ENCODE data around the gene PPP6R2. TPM values are rescaled to one million over a fixed set of nuclear protein-coding genes. Genes with fewer than 3 reads are reported as not detected.
A peak's percentile ranks its signal among the peaks of the same experiment; 100 is the strongest.

PPP6R2 gene
- total and polyA plus RNA-seq, 2 donors (not counting 3 experiments of a cell fraction or from before 2014, with no cell fraction given) = 38.6 to 54.6 TPM

DNA sequence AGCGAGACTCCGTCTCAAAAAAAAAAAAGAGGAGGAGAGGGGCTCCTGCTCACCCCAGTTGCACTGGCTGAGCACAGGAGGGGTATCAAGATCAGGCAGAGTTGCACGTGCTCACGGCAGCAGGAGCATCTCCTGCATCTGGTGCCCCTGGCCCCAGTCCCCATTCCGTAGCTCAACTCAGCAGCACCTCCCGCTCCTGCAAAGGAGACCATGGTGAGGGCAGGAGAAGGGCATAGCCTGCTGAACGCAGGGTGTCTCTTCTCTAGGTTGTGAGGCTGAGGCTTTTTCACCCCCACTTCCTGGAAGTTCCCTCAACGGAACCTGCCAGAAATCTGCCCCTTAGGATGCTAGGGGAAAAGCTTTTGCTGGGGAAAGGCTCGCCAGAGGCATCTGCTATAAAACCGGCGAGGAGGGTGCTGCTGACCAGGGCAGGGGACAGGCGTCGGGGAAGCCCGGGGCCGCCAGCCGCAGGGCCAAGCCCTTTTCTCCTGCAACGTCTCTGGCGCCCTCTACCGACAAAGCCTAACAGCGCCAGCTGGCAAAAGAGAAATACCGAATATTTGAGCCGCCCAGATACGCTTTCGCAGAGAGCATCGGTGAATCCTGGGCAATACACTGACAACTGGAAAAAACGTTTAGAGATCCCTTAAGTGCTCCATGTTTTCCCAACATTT, 1.0 kb upstream of the PPP6R2 start:
- POLR2A ChIA-PET = interaction anchor here (0.7 kb wide), 1 partner anchor 47 kb away, joined by 3 read pairs; no protein-coding TSS in a partner anchor

More for the DNA sequence above, 1.0 kb upstream of the PPP6R2 start:
- dilution Hi-C loops (cut with MboI; ENCODE audit: extremely low pct_ligation_motif_present, low sequenced_read_pairs) (no loop called here), intact Hi-C loops (cut with micrococcal nuclease) (loop anchor here (1.0 to 5.0 kb wide), 7 partner anchors 15 to 193 kb away; partner anchors contain the start of genes DENND6B, MAPK11 and PLXNB2)
- H3K36me3 ChIP-seq (ENCODE audit: control insufficient read depth in 2 of 2, extremely low read depth in 1 of 2, insufficient read depth in 2 of 2, low read length in 2 of 2) = no peaks in the 10 kb centered on the region
- FAIRE-seq (peak; percentile 93), DNase-seq (ENCODE audit: low read depth, low spot score) (peak; percentile 81)
- H4K20me1 ChIP-seq (replicated peaks; ENCODE audit: control insufficient read depth, extremely low read depth, insufficient read depth, low read length) = no peaks in the 10 kb centered on the region
- H3K4me3 ChIP-seq (replicated peaks in 1 of 3; ENCODE audit: insufficient read depth in 1 of 3, low read depth in 1 of 3, low read length in 3 of 3) = peak overlapping the region; percentile 38 to 71 (median 71)
- no peaks in the 10 kb centered on the region for H3K9me3 ChIP-seq (replicated peaks; ENCODE audit: control insufficient read depth, insufficient read depth, low read length)
- CTCF ChIA-PET = interaction anchor here (1.0 to 2.7 kb wide), 15 partner anchors 9 to 105 kb away, joined by 3 to 60 read pairs (median 9); partner anchors contain the start of genes HDAC10, MAPK12 and PLXNB2
- peaks cover 13% of the 10 kb centered on the region for H3K79me2 ChIP-seq (ENCODE audit: control insufficient read depth, insufficient read depth, low read length)
- no peaks in the 10 kb centered on the region for H3K27me3 ChIP-seq (ENCODE audit: control insufficient read depth in 2 of 2, insufficient read depth in 2 of 2, low read length in 2 of 2)
- no peaks in the 10 kb centered on the region for H3K9me1 ChIP-seq (replicated peaks; ENCODE audit: control insufficient read depth, extremely low read depth, insufficient read depth, low read length)
- peak overlapping the region; percentile 79 for H2AFZ ChIP-seq (ENCODE audit: low read depth, low read length)
- H3K4me2 ChIP-seq (ENCODE audit: insufficient read depth, low read length) = peak overlapping the region; percentile 95
- peak overlapping the region; percentile 30 for H3K27ac ChIP-seq (ENCODE audit: insufficient read depth, low read depth, low read length)
- peak overlapping the region; percentile 41 for H3K9ac ChIP-seq (replicated peaks; ENCODE audit: extremely low read depth, insufficient read depth, low read length)
- H3K4me1 ChIP-seq (ENCODE audit: control insufficient read depth, extremely low read depth, insufficient read depth, low read length) = peaks cover 5% of the 10 kb centered on the region
- peak; percentile 93 to 94 for TF ChIP-seq CTCF (IDR thresholded peaks at IDR 0.05; ENCODE audit: extremely low read depth in 1 of 2, insufficient read depth in 1 of 2, low read depth in 1 of 2, low read length in 2 of 2)
- no peak for TF ChIP-seq MYC (IDR thresholded peaks at IDR 0.05; ENCODE audit: low read depth, low read length)
- BruUV-seq (replicated peaks) = no TSS peak
